Activated CD4-positive, alpha-beta memory T cell treated with anti-CD3 and anti-CD28 coated beads, Interleukin-2, amount 10 ng/mL, durations not matched to agents 7 days and 5 days (primary cell): ENCODE data around the gene ANO4. TPM values are rescaled to one million over a fixed set of nuclear protein-coding genes. Genes with fewer than 3 reads are reported as not detected.

Experiments used
- CTCF ChIA-PET: fragments of 350-600 bp; sonication (Branson Sonifier 250); formaldehyde crosslinking; loops from one replicate; lab custom pipeline; 2021; ENCODE audit warnings: antibody characterized with exemption, inconsistent platforms; lab: Charles Lee
- POLR2A ChIA-PET: fragments of 350-600 bp; sonication (Branson Sonifier 250); formaldehyde crosslinking; loops from one replicate; lab custom pipeline; 2021; ENCODE audit warnings: antibody characterized with exemption; lab: Charles Lee
- DNase-seq: peaks from one replicate; pipeline ENCODE4 v3.0.0-alpha.2; 2020
- H3K27ac Mint-ChIP-seq: one replicate; pipeline ENCODE4 v1.8.0; 2021; ENCODE audit warnings: mild to moderate bottlenecking, mixed read lengths
- H3K27me3 Mint-ChIP-seq: one replicate; pipeline ENCODE4 v1.8.0; 2021; ENCODE audit warnings: mixed read lengths
- H3K36me3 Mint-ChIP-seq: one replicate; pipeline ENCODE4 v1.8.0; 2021; ENCODE audit warnings: low read depth, mixed read lengths
- H3K4me1 Mint-ChIP-seq: one replicate; pipeline ENCODE4 v1.8.0; 2021; ENCODE audit warnings: mixed read lengths
- H3K4me3 Mint-ChIP-seq: one replicate; pipeline ENCODE4 v1.8.0; 2021; ENCODE audit warnings: mild to moderate bottlenecking, mixed read lengths
- H3K9me3 Mint-ChIP-seq: one replicate; pipeline ENCODE4 v1.8.0; 2021; ENCODE audit warnings: mixed read lengths
- total RNA-seq, 2 experiments: library from RNA; stranded (reverse); gene quantifications; one replicate each; pipeline ENCODE4 v1.2.3, GENCODE V29; 2021

The ANO4 gene
- total RNA-seq, 2 experiments from 2014 or later = not detected

- no peaks in the 10 kb centered on the region for H3K9me3 Mint-ChIP-seq
- H3K4me3 Mint-ChIP-seq = no peak overlapping the region
- H3K27me3 Mint-ChIP-seq = no peaks in the 10 kb centered on the region
- ChIA-PET CTCF (interaction anchor here (1.1 kb wide), 1 partner anchor 495 kb away, joined by 4 read pairs; no protein-coding TSS in a partner anchor), POLR2A (no interaction called here)
- no peaks in the 10 kb centered on the region for H3K4me1 Mint-ChIP-seq
- no peak for DNase-seq
- no peak overlapping the region for H3K27ac Mint-ChIP-seq
- H3K36me3 Mint-ChIP-seq = no peaks in the 10 kb centered on the region
These were observed 33.4 kb downstream of the ANO4 start for GRCh38 chr12:100827901-100828520.

DNA sequence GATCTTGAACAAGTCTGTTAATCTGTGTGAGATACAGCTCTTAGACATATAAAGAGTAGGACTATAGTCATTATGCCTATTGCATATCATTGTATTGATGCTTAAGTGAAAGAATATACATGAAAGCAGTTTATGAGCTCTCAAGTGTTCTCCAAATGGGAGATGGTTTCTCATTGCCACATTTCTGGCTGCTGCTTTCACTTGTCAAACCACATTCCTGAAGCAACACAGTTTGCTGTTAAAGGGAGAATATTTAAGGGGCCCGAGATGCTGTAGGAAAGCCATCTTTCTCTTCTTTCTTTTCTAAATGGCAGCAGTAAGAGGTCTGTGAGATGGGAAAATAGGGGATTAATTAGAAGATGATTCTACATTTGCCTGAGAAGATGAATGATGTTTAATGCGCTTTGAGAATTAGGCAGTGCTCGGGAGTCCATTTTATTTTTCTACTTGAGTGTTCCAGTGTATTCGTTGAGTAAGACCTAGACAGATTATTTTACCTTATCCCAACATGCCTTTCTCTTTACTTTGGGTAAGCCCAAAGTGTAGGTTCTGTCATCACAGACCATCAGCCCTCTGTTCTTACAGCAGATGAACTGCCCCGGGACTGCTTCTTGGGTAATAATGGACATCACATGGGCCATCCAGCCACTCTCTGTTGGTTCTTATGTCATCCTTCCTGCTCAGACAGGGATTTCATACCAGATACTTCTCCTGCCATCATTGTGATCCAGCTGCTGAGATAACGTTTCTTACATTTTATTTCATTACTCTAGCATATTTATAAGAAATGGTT is 35.6 kb downstream of the ANO4 start:
- Mint-ChIP-seq H3K9me3 (no peaks in the 10 kb centered on the region), H3K4me3 (no peak overlapping the region), H3K4me1 (no peaks in the 10 kb centered on the region), H3K36me3 (no peaks in the 10 kb centered on the region), H3K27ac (no peak overlapping the region), H3K27me3 (no peaks in the 10 kb centered on the region)
- CTCF ChIA-PET = no interaction called here
- no peak for DNase-seq
- POLR2A ChIA-PET = no interaction called here

DNA sequence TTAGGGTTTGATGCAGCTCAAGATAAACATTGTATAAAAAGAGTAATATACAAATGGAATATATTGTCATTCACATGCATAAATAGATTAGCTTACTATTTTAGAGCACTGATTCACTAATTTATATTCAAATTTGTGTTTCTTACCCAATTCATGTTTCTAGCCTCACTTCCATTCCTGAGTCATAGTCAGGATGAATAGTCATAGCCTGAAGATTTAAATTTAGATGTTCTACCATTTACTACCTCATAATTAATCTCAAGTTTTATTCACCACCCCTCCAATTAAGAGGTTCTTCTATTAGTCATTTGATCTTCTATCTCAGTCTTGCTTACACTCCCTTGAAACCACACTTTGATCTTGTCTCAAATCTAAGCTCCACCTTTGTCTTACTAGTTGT is 38.7 kb downstream of the ANO4 start:
- POLR2A ChIA-PET = no interaction called here
- no peak for DNase-seq
- CTCF ChIA-PET = no interaction called here
- Mint-ChIP-seq H3K9me3 (no peaks in the 10 kb centered on the region), H3K36me3 (no peaks in the 10 kb centered on the region), H3K4me3 (no peak overlapping the region), H3K4me1 (no peaks in the 10 kb centered on the region), H3K27ac (no peak overlapping the region), H3K27me3 (no peaks in the 10 kb centered on the region)

DNA sequence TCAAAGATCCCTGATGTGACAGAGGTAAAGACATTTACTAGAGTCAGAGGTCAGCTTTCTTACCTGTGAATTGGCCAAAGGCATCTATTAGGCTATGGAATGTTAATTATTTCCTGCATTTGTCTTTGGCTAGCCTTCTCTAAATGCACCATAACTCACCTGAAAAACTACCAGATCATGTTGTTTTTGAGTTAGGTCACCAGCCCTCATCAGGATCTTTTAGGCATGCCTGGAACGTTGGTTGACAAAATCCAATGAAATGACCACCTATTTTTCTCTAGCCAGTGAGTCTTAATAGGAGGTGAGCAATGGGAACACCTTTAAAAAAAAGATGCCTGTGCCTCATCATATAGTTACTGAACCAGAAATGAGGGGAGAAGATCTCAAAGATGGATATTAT is 46.2 kb downstream of the ANO4 start:
- Mint-ChIP-seq H3K36me3 (no peaks in the 10 kb centered on the region), H3K4me1 (no peaks in the 10 kb centered on the region), H3K27ac (no peak overlapping the region), H3K9me3 (no peaks in the 10 kb centered on the region), H3K4me3 (no peak overlapping the region), H3K27me3 (no peaks in the 10 kb centered on the region)
- no peak for DNase-seq
- CTCF ChIA-PET = no interaction called here
- POLR2A ChIA-PET = no interaction called here

DNA sequence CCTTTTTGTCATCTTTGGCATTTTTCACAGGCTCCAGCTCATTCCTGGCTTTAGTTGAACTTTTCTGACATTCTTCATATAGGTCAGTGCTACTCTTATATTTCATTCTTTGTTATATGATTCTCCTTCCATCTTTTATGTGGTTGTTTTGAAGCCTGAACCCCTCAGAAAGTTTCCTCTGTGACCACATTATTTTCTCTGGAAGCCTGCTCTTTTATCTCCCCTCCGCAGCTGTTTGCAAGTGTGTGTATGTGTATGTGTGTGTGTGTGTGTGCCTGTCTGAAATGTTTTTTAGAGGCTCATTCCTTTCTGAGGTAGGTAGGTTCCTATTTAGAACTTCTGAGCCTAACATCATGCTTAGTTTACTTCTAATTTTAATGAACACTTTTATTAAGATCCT is 47.6 kb downstream of the ANO4 start:
- ChIA-PET CTCF (no interaction called here), POLR2A (no interaction called here)
- no peak overlapping the region for H3K4me3 Mint-ChIP-seq
- H3K36me3 Mint-ChIP-seq = no peaks in the 10 kb centered on the region
- H3K27me3 Mint-ChIP-seq = no peaks in the 10 kb centered on the region
- no peaks in the 10 kb centered on the region for H3K9me3 Mint-ChIP-seq
- no peaks in the 10 kb centered on the region for H3K4me1 Mint-ChIP-seq
- DNase-seq = no peak
- H3K27ac Mint-ChIP-seq = no peak overlapping the region

DNA sequence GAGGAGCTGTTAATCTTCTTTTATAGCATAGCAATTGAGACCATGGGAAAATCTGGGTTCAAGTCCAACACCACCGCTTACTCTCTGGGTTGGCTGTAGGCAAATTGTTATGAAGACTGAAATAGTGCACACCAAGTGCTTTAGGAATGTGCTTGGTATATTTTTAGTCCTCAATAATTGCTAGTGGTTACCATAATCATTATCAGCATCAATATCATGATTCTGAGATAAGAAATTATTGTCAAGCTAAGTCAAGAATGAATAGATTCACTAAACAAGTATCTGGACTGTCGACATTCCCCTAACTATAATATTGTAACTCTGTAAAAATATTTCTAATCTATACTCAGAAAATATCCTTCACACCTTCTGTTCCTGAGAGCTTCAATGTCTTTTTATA is 48.5 kb downstream of the ANO4 start:
- Mint-ChIP-seq H3K36me3 (no peaks in the 10 kb centered on the region), H3K4me1 (no peaks in the 10 kb centered on the region), H3K27me3 (no peaks in the 10 kb centered on the region), H3K9me3 (no peaks in the 10 kb centered on the region), H3K4me3 (no peak overlapping the region), H3K27ac (no peak overlapping the region)
- DNase-seq = no peak
- ChIA-PET CTCF (no interaction called here), POLR2A (no interaction called here)

GRCh38 chr12:100845095-100845494 is 50.5 kb downstream of the ANO4 start:
- no peak overlapping the region for H3K4me3 Mint-ChIP-seq
- H3K27me3 Mint-ChIP-seq = no peaks in the 10 kb centered on the region
- H3K9me3 Mint-ChIP-seq = no peaks in the 10 kb centered on the region
- POLR2A ChIA-PET = no interaction called here
- no peak overlapping the region for H3K27ac Mint-ChIP-seq
- H3K4me1 Mint-ChIP-seq = no peaks in the 10 kb centered on the region
- H3K36me3 Mint-ChIP-seq = no peaks in the 10 kb centered on the region
- CTCF ChIA-PET = no interaction called here
- DNase-seq = no peak

- Mint-ChIP-seq H3K27ac (no peak overlapping the region), H3K4me1 (no peaks in the 10 kb centered on the region), H3K36me3 (no peaks in the 10 kb centered on the region), H3K9me3 (no peaks in the 10 kb centered on the region), H3K4me3 (no peak overlapping the region), H3K27me3 (no peaks in the 10 kb centered on the region)
- DNase-seq = no peak
- CTCF ChIA-PET = no interaction called here
- POLR2A ChIA-PET = no interaction called here
These were observed 57.1 kb downstream of the ANO4 start for GRCh38 chr12:100851637-100852036.

GRCh38 chr12:100857418-100857817 is 62.8 kb downstream of the ANO4 start:
- H3K9me3 Mint-ChIP-seq = no peaks in the 10 kb centered on the region
- DNase-seq = no peak
- H3K27ac Mint-ChIP-seq = no peak overlapping the region
- no peak overlapping the region for H3K4me3 Mint-ChIP-seq
- no peaks in the 10 kb centered on the region for H3K27me3 Mint-ChIP-seq
- H3K4me1 Mint-ChIP-seq = no peaks in the 10 kb centered on the region
- ChIA-PET POLR2A (no interaction called here), CTCF (no interaction called here)
- no peaks in the 10 kb centered on the region for H3K36me3 Mint-ChIP-seq

DNA sequence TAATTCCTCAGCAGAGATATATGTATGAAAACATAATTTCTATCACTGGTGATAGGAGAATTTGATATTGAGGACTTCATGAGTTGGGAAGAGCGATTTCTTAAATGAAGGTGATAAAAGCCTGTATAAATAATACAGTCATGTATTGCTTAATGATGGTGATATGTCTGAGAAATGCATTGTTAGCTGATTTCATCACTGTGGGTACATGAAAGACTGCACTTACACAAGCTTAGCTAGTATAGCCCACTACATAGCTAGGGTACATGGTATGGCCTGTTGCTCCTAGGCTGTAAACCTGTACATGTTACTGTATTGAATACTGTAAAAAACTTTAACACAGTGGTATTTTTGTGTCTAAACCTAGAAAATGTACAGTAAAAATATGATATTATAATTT is 63.4 kb downstream of the ANO4 start:
- POLR2A ChIA-PET = no interaction called here
- DNase-seq = no peak
- H3K27me3 Mint-ChIP-seq = no peaks in the 10 kb centered on the region
- H3K4me1 Mint-ChIP-seq = no peaks in the 10 kb centered on the region
- no peaks in the 10 kb centered on the region for H3K36me3 Mint-ChIP-seq
- CTCF ChIA-PET = no interaction called here
- no peak overlapping the region for H3K4me3 Mint-ChIP-seq
- H3K27ac Mint-ChIP-seq = no peak overlapping the region
- no peaks in the 10 kb centered on the region for H3K9me3 Mint-ChIP-seq

GRCh38 chr12:100858656-100859055 is 64.1 kb downstream of the ANO4 start:
- POLR2A ChIA-PET = no interaction called here
- H3K27ac Mint-ChIP-seq = no peak overlapping the region
- H3K4me1 Mint-ChIP-seq = no peaks in the 10 kb centered on the region
- no peaks in the 10 kb centered on the region for H3K9me3 Mint-ChIP-seq
- no peak for DNase-seq
- CTCF ChIA-PET = no interaction called here
- H3K27me3 Mint-ChIP-seq = no peaks in the 10 kb centered on the region
- no peak overlapping the region for H3K4me3 Mint-ChIP-seq
- H3K36me3 Mint-ChIP-seq = no peaks in the 10 kb centered on the region

GRCh38 chr12:100859063-100859627 is 64.6 kb downstream of the ANO4 start:
- H3K27me3 Mint-ChIP-seq = no peaks in the 10 kb centered on the region
- H3K4me1 Mint-ChIP-seq = no peaks in the 10 kb centered on the region
- no peak overlapping the region for H3K4me3 Mint-ChIP-seq
- H3K36me3 Mint-ChIP-seq = no peaks in the 10 kb centered on the region
- CTCF ChIA-PET = no interaction called here
- no peak for DNase-seq
- H3K27ac Mint-ChIP-seq = no peak overlapping the region
- POLR2A ChIA-PET = no interaction called here
- H3K9me3 Mint-ChIP-seq = no peaks in the 10 kb centered on the region

DNA sequence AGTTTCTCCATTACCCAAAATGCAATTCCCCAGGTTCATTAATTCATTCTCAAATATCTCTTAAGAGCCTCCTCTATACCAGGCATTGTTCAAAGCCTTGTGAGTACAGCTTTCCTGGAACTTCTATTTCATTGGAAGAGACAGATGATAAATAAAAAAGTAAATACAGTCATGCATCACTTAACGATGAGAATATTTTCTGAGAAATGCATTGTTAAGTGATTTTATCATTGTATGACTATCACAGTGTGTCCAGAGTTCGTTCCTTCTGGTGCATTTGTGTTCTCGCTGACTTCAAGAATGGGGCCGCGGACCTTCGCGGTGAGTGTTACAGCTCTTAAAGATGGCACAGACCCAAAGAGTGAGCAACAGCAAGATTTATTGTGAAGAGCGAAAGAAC is 66.0 kb downstream of the ANO4 start:
- Mint-ChIP-seq H3K4me1 (no peaks in the 10 kb centered on the region), H3K36me3 (no peaks in the 10 kb centered on the region), H3K4me3 (no peak overlapping the region), H3K27ac (no peak overlapping the region), H3K9me3 (no peaks in the 10 kb centered on the region), H3K27me3 (no peaks in the 10 kb centered on the region)
- POLR2A ChIA-PET = no interaction called here
- no peak for DNase-seq
- CTCF ChIA-PET = no interaction called here

DNA sequence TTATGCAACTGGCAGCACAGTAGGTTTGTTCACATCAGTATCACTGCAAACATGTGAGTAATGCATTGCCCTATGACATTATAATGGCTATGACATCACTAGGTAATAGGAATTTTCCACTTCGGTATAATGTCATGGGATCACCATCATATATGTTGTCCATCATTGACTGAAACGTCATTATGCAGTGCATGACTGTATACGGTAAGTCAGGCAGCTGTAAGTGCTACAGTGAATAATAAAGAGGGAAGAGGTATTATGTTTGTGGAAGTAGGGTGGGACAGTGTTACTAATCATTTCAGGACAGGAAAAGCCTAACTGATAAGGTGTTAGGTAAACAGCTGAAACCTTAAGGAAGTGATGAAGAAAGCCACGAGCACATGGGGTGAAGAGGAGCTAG is 68.1 kb downstream of the ANO4 start:
- no peaks in the 10 kb centered on the region for H3K36me3 Mint-ChIP-seq
- H3K9me3 Mint-ChIP-seq = no peaks in the 10 kb centered on the region
- no peaks in the 10 kb centered on the region for H3K4me1 Mint-ChIP-seq
- H3K4me3 Mint-ChIP-seq = no peak overlapping the region
- H3K27ac Mint-ChIP-seq = no peak overlapping the region
- ChIA-PET CTCF (interaction anchor here (0.6 kb wide), 1 partner anchor 188 kb away, joined by 3 read pairs; no protein-coding TSS in a partner anchor), POLR2A (no interaction called here)
- no peak for DNase-seq
- no peaks in the 10 kb centered on the region for H3K27me3 Mint-ChIP-seq
